Omental fat pad (tissue), 4 donors: Measurements from ENCODE around the gene KRT33A. TPM values are rescaled to one million over a fixed set of nuclear protein-coding genes. Genes with fewer than 3 reads are reported as not detected.

Experiments
- ATAC-seq: fragments of 150-250 bp; one replicate; pipeline ENCODE4 v1.9.1; 2016; ENCODE audit warnings: mild to moderate bottlenecking, moderate library complexity; ENCODE audit not compliant: low FRiP score
- DNase-seq: peaks from one replicate; pipeline ENCODE4 v3.0.0-alpha.2; 2019; ENCODE audit warnings: low spot score
- CTCF ChIP-seq, 3 donors: fragments of 450-650 bp; IDR thresholded peaks; one replicate each; pipeline ENCODE4 v1.5.1; 2016 to 2017; ENCODE audit warnings: antibody characterized with exemption in 3 of 3, mild to moderate bottlenecking in 3 of 3, moderate library complexity in 2 of 3
- total RNA-seq, 4 donors: library from RNA; depleted of rRNA; stranded (reverse); fragments of >200 nt; gene quantifications; one replicate each; pipeline ENCODE4 v1.1.0, GENCODE V29; 2016

Gene KRT33A
- total RNA-seq, 4 donors from 2014 or later = not detected

GRCh38 chr17:41333836-41334235, 16.8 kb downstream of the KRT33A start:
- no peak for ATAC-seq
- no peak for DNase-seq
- no peak for TF ChIP-seq CTCF (IDR thresholded peaks at IDR 0.05)

- DNase-seq (no peak), ATAC-seq (no peak)
- no peak for TF ChIP-seq CTCF (IDR thresholded peaks at IDR 0.05)
These were observed 17.5 kb downstream of the KRT33A start for GRCh38 chr17:41333098-41333497.

GRCh38 chr17:41332239-41332638, 18.4 kb downstream of the KRT33A start:
- no peak for DNase-seq
- ATAC-seq = no peak
- TF ChIP-seq CTCF (IDR thresholded peaks at IDR 0.05) = no peak

- TF ChIP-seq CTCF (IDR thresholded peaks at IDR 0.05) = no peak
- DNase-seq = no peak
- ATAC-seq = no peak
These were observed 19.0 kb downstream of the KRT33A start for GRCh38 chr17:41331606-41332005.

GRCh38 chr17:41329279-41329948, 21.2 kb downstream of the KRT33A start:
- no peak for DNase-seq
- no peak for ATAC-seq
- TF ChIP-seq CTCF (IDR thresholded peaks at IDR 0.05) = no peak

- TF ChIP-seq CTCF (IDR thresholded peaks at IDR 0.05) = no peak
- no peak for ATAC-seq
- DNase-seq = no peak
These were observed 22.4 kb downstream of the KRT33A start for GRCh38 chr17:41328207-41328606.

GRCh38 chr17:41327411-41328120, 23.1 kb downstream of the KRT33A start:
- no peak for DNase-seq
- TF ChIP-seq CTCF (IDR thresholded peaks at IDR 0.05) = no peak
- no peak for ATAC-seq
